ENCODE measurements around the gene COA5.

DNA sequence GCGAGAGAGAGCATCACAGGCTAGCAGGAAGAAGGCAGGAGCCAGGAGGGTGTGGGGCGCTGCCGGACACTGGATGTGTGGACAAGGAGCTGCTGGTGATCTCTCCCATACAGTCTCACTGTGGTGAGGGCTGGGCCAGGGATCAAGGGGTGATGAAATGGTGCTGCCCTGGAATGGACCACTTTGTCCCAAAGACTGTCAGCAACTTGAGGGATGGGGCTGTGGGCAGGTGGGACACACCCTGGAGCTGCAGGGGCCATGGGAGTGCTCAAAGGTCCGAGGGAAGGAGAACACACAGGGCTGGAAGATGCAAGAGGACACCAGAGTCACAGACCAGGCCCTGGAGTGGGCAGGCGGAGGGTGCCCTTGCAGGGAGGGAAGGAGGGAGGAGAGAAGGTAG lies 38.0 kb downstream of the COA5 start:
- TF ChIP-seq EZH2phosphoT487 (IDR thresholded peaks at IDR 0.05; ENCODE audit: insufficient read depth, low read depth) (no peak), EZH2 (IDR thresholded peaks at IDR 0.05; ENCODE audit: insufficient read depth, poor library complexity, severe bottlenecking) (no peak)
